Activated CD4-positive, CD25-positive, alpha-beta regulatory T cell (primary cell): Measurements from ENCODE around the gene MROH2A.
A peak's percentile ranks its signal among the peaks of the same experiment; 100 is the strongest.
"Not testable (repeated sequence)": the region's sequence is repeated elsewhere in the genome, so short reads cannot be mapped to it uniquely, and the experiment has no call there.

ENCODE experiments used
- DNase-seq, 4 experiments: peaks; one replicate each; lab custom pipeline; 2025; lab: John Stamatoyannopoulos, UW

The MROH2A gene

GRCh38 chr2:233857511-233858141, 79.5 kb downstream of the MROH2A start:
- DNase-seq, result peak in 3 of 4 experiments; percentile 10 to 27 (median 17)

- DNase-seq, result no peak
Measured at GRCh38 chr2:233858331-233858730, 80.2 kb downstream of the MROH2A start.

GRCh38 chr2:233862261-233862768, 84.2 kb downstream of the MROH2A start:
- no peak for DNase-seq

GRCh38 chr2:233865838-233866237, 87.7 kb downstream of the MROH2A start:
- DNase-seq, result no peak

- no peak for DNase-seq
Measured at GRCh38 chr2:233866479-233866878, 88.3 kb downstream of the MROH2A start.

GRCh38 chr2:233867993-233868532, 89.9 kb downstream of the MROH2A start, which contains the start of gene MSL3B:
Gene MSL3B (minus strand): TSS chr2:233868386.
- peak; percentile 16 to 40 (median 32) for DNase-seq

GRCh38 chr2:233871432-233871831, 93.3 kb downstream of the MROH2A start:
- no peak for DNase-seq

GRCh38 chr2:233872125-233872524, 94.0 kb downstream of the MROH2A start:
- not testable (repeated sequence) for DNase-seq

GRCh38 chr2:233882353-233882752, 104.2 kb downstream of the MROH2A start:
- DNase-seq, result no peak
